ENCODE measurements around the gene NTRK2.

NTRK2 gene

DNA sequence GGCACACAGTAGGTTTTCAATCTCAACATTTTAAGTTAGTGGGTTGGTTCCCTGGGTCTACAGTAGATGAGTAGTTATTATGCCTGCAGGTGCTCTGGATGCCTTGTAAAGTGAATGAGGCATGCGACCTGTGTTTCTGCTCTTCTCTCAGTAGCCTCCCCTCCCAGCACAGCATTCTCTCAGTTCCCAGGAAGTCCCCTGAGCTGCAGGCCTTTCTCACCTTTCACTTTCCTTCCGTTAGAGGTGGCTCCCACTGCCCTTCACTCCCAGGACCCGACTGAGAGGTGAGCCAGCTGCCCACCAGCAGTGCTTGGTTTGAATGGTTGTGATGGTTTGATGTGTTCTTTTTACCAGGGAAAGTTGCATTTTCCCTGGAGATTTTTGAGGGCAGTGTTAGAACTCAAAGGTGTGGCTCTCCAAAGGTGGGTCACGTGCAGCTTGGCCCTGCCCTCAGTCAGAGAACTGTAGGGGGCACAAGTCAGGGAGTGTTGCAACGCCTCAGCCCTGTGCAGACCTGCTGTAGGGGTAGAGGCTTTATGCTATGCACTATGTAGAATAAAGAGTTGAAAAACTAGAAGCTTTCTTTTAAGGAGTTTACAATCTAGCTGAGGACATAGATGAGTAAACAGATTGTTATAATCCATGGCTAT, 173.8 kb downstream of the NTRK2 start:
- no peak for DNase-seq (ENCODE audit: low spot score)
- TF ChIP-seq, protein P1, sequence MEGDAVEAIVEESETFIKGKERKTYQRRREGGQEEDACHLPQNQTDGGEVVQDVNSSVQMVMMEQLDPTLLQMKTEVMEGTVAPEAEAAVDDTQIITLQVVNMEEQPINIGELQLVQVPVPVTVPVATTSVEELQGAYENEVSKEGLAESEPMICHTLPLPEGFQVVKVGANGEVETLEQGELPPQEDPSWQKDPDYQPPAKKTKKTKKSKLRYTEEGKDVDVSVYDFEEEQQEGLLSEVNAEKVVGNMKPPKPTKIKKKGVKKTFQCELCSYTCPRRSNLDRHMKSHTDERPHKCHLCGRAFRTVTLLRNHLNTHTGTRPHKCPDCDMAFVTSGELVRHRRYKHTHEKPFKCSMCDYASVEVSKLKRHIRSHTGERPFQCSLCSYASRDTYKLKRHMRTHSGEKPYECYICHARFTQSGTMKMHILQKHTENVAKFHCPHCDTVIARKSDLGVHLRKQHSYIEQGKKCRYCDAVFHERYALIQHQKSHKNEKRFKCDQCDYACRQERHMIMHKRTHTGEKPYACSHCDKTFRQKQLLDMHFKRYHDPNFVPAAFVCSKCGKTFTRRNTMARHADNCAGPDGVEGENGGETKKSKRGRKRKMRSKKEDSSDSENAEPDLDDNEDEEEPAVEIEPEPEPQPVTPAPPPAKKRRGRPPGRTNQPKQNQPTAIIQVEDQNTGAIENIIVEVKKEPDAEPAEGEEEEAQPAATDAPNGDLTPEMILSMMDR (IDR thresholded peaks at IDR 0.05; ENCODE audit: extremely low read depth, missing control alignments): no peak

DNA sequence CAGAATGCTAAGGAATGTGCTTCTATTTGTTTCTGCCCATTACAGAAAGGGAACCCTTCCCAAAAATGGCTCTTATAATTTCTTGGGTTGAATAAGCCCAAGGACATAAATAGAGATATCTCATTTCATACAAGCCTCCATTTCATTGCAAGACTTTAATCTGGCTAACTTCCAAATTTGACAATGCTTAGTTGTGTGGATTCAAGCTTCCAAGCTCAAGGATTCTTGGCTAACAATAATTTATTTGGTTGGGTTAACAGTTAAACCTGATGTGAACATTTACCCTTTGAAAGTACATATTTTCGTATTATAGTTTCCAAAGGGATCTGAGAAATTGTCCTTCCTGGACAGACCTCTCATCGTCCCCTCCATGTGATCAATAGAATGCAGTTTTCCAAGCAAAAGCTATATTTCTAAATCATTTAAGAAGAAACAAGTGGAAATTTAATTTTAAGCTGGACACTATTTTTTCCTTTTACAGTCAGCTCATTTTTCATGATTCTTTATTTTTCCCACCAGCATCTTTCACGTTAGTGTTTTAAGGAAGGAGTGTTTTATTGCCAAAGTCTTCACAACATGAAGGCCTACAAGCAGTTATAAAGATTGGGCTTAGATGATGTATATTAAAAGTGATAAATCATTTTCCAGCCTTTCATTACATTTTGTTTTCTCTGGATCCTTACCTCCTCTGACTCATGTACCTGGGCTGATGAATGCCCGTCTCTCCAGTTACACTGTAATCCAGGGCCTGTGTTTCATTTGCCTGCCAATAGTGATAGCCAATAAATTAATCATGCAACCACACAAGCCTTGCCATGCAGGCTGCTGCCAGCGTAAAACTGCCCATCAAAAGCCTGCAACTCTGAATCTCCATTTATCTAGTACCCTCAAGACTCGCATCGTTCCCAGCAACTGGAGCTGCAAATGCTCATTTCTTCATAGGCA, 176.7 kb downstream of the NTRK2 start:
- TF ChIP-seq, protein P1 (IDR thresholded peaks at IDR 0.05; ENCODE audit: extremely low read depth, missing control alignments): no peak
- no peak for DNase-seq (ENCODE audit: low spot score)

DNA sequence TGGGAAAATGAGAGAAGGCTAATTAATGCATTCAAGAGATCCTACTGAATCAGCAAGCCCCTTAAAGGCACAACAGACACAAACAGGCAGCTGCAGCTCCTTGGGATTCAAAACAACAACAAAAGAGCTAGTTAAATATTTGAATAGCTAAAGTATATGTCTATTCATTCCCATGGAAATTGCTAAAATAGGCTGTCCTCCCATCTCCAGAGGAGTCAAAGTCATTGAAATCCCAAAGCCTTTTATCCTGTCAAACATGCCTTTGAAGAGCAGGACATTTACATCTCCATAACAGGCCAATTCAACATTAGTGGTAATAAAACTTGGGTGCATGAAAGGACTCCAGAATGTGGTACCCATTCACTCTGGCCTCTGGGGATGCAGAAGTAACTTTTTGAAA, 177.4 kb downstream of the NTRK2 start:
- DNase-seq (ENCODE audit: low spot score): no peak
- TF ChIP-seq, protein P1 (IDR thresholded peaks at IDR 0.05; ENCODE audit: extremely low read depth, missing control alignments): no peak

DNA sequence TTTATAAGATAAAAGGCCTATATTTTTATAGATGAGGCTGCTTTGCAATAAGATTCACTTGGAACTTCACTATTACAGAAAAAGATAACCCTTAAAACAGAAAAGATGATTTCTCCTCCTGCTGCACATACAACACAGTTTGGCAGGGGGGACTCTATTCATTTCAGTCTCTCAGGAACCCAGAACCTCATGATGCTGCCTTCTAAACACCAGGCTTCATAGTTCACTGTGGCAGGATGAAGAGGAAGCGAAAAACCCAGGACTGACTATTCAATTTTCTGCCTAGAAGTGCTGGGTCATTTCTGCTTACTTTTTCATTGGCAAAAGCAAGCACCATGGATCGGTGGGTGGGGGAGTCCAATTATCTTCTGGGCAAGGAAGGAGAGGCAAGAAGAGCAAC, 179.5 kb downstream of the NTRK2 start:
- TF ChIP-seq, protein P1 (IDR thresholded peaks at IDR 0.05; ENCODE audit: extremely low read depth, missing control alignments): no peak
- DNase-seq (ENCODE audit: low spot score): no peak

DNA sequence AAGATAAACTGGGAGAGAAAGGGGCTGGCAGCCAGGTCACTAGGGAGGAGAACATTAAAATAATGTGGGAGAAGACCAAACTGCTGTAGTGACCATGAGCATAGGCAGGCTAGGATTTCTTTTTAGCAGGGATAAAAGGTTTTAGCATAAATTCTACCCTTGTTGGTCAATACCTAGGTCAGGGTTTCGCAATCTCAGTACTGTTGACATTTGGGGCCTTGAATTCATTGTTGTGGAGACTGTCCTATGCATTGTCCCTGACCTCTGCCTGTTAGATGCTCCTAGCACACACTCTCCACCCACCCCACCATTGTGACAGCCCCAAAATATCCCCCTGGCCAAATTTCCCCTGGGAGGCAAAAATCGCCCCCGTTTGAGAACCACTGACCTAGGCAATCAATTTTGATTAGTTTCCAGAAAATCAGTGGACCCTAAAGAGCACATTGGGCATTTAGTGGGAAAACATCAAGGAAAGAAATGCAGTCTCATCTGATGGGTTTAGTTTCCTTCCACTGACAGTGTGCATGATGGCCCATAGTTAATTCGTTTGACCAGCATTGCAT, 181.4 kb downstream of the NTRK2 start:
- no peak for DNase-seq (ENCODE audit: low spot score)
- TF ChIP-seq, protein P1 (IDR thresholded peaks at IDR 0.05; ENCODE audit: extremely low read depth, missing control alignments): no peak

DNA sequence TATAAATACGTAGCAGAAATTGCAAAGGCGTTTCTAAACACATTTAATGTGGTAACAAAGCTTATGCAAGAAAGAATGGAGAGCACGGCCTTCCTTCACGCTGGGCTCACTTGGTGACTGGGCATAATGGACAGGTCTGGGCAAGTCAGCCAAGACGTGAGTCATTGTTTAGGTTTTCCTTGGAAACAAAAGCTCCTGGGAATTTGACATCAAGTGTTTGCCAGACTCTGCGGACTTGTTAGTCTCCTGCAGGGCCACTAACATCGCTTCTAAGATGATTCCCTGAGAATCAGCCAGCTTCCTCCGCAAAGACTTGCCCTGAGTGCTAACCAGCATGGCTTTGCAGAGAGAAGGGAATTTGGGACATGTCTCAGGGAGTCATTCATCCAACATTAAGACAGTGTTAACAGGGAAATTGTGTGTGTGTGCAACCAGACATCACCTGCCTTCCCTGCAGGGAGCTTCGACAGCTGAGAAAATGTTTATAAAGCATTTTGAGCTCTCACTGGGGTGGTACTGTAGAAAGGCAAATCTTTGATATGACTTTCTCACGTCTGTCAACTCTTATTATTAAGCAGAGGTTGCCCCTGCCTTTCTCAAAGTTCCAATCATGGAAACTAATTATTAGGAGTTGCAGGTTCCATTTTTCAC, 182.5 kb downstream of the NTRK2 start:
- TF ChIP-seq, protein P1 (IDR thresholded peaks at IDR 0.05; ENCODE audit: extremely low read depth, missing control alignments): no peak
- no peak for DNase-seq (ENCODE audit: low spot score)

Data from GM20000 (cell line).